Measurements from ENCODE around the gene NCAPD2.
"Not testable (repeated sequence)": the region's sequence is repeated elsewhere in the genome, so short reads cannot be mapped to it uniquely, and the experiment has no call there.

Gene NCAPD2

DNA sequence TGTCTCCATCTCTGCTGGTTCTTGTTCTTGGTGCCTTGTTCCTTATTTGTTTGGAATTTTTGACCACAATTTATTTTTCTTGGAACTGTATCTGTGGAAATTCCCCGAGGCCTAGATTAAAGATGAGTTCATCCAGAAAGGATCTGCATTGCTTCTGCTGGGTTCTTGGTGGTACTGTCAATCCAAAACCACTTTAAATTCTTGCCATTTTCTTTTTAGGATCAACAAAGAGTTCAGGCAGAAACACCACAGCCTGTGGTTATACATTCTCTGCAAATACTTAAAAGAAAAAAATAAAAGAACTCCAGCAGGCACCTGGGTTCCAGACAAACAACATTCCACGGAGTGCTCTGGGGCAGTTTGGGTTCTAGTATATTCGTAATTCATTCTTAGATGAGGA is 17.4 kb upstream of the NCAPD2 start:
- POLR2A ChIA-PET: no interaction called here
- CTCF ChIA-PET: no interaction called here
- no peak for DNase-seq (ENCODE audit: extremely low spot score)
- TF ChIP-seq, protein P1, sequence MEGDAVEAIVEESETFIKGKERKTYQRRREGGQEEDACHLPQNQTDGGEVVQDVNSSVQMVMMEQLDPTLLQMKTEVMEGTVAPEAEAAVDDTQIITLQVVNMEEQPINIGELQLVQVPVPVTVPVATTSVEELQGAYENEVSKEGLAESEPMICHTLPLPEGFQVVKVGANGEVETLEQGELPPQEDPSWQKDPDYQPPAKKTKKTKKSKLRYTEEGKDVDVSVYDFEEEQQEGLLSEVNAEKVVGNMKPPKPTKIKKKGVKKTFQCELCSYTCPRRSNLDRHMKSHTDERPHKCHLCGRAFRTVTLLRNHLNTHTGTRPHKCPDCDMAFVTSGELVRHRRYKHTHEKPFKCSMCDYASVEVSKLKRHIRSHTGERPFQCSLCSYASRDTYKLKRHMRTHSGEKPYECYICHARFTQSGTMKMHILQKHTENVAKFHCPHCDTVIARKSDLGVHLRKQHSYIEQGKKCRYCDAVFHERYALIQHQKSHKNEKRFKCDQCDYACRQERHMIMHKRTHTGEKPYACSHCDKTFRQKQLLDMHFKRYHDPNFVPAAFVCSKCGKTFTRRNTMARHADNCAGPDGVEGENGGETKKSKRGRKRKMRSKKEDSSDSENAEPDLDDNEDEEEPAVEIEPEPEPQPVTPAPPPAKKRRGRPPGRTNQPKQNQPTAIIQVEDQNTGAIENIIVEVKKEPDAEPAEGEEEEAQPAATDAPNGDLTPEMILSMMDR (IDR thresholded peaks at IDR 0.05; ENCODE audit: control extremely low read depth, extremely low read depth, low read depth, missing control alignments): no peak

DNA sequence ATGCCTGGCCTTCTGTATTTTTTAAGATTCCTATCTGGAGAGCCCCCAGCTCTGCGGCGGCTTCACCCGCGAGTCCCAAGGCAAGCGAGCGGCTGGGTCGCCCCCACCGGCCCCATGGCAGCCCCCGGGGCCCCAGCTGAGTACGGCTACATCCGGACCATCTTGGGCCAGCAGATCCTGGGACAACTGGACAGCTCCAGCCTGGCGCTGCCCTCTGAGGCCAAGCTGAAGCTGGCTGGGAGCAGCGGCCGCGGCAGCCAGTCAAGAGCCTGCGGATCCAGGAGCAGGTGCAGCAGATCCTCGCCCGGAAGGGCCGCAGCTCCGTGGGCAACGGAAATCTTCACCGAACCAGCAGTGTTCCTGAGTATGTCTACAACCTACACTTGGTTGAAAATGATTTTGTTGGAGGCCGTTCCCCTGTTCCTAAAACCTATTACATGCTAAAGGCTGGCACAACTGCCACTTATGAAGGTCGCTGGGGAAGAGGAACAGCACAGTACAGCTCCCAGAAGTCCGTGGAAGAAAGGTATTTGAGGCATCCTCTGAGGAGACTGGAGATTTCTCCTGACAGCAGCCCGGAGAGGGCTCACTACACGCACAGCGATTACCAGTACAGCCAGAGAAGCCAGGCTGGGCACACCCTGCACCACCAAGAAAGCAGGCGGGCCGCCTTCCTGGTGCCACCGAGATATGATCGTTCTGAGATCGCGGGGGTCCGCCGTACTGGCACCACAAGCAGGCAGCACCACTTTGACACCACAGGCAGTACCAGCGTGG is 16.1 kb upstream of the NCAPD2 start:
- ChIA-PET CTCF (interaction anchor here (0.9 kb wide), 1 partner anchor 12 kb away, joined by 3 read pairs; no protein-coding TSS in a partner anchor), POLR2A (interaction anchor here (0.6 kb wide), 1 partner anchor 281 kb away, joined by 4 read pairs; no protein-coding TSS in a partner anchor)
- DNase-seq (ENCODE audit: extremely low spot score): not testable (repeated sequence)

DNA sequence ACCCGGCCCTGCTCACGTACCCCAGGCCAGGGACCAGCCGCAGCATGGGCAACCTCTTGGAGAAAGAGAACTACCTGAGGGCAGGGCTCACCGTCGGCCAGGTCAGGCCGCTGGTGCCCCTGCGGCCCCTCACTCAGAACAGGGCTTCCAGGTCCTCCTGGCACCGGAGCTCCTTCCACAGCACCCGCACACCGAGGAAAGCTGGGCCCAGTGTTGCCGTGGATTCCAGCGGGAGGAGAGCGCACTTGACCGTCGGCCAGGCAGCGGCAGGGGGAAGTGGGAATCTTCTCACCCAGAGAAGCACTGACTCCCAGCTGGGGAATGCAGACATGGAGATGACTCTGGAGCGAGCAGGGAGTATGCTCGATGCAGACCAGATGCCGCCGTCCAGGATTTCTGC is 15.5 kb upstream of the NCAPD2 start:
- CTCF ChIA-PET: no interaction called here
- POLR2A ChIA-PET: interaction anchor here (0.5 kb wide), 1 partner anchor 56 kb away, joined by 3 read pairs; no protein-coding TSS in a partner anchor
- TF ChIP-seq, protein P1 (IDR thresholded peaks at IDR 0.05; ENCODE audit: control extremely low read depth, extremely low read depth, low read depth, missing control alignments): no peak
- DNase-seq (ENCODE audit: extremely low spot score): no peak

DNA sequence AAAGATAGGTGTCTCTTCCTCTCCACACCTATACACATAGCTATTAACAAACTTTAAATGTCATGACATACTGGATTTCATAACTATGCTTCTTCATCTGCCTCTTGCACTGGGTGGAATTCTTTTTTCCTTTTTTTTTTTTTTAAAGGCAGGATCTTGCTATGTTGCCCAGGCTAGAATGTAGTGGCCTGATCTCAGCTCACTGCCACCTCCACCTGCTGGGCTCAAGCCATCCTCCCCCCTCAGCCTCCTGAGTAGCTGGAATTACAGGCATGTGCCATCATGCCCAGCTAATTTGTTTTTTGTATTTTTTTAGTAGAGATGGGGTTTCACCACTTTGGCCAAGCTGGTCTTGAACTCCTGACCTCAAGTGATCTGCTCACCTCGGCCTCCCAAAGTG is 5.7 kb upstream of the NCAPD2 start:
- TF ChIP-seq, protein P1 (IDR thresholded peaks at IDR 0.05; ENCODE audit: control extremely low read depth, extremely low read depth, low read depth, missing control alignments): no peak
- CTCF ChIA-PET: interaction anchor here (1.3 to 3.2 kb wide), 4 partner anchors 9 to 65 kb away, joined by 3 to 13 read pairs (median 8); no protein-coding TSS in a partner anchor
- POLR2A ChIA-PET: interaction anchor here (0.9 to 2.8 kb wide), 2 partner anchors 18 to 46 kb away, joined by 6 to 16 read pairs; partner anchors contain the start of gene VAMP1
- no peak for DNase-seq (ENCODE audit: extremely low spot score)

DNA sequence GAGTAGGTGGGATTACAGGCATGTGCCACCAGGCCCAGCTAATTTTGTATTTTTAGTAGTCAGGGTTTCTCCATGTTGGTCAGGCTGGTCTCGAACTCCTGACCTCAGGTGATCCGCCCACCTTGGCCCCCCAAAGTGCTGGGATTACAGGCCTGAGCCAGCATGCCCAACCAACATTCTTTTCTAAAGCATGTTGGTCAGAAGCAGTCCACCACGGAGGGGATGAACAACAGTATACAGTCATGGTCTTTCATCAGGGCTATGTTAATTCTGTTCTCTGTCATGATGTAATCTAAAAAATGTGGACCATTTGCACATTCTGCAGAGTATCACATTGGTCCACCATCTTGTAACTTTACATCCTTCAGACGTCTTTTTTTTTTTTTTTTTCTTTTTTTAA is 4.5 kb upstream of the NCAPD2 start:
- no peak for DNase-seq (ENCODE audit: extremely low spot score)
- TF ChIP-seq, protein P1 (IDR thresholded peaks at IDR 0.05; ENCODE audit: control extremely low read depth, extremely low read depth, low read depth, missing control alignments): no peak
- ChIA-PET CTCF (interaction anchor here (3.2 kb wide), 1 partner anchor 49 kb away, joined by 13 read pairs; no protein-coding TSS in a partner anchor), POLR2A (interaction anchor here (0.6 to 2.8 kb wide), 2 partner anchors 18 to 19 kb away, joined by 3 to 16 read pairs; partner anchors contain the start of gene VAMP1)

DNA sequence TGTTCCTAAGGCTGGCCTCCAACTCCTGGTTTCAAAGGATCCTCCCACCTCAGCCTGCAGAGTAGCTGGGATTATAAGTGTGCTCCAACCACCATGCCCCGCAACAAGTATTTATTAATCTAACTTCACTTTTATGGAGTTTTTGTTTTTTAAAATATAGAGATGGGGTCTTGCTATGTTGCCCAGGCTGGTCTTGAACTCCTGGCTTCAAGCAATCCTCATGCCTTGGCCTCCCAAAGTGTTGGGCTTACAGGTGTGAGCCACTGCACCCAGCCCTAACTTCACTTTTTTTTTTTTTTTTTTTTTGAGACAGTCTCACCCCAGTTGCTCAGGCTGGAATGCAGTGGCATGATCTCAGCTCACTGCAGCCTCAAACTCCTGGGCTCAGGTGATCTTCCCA is 3.2 kb upstream of the NCAPD2 start:
- ChIA-PET CTCF (interaction anchor here (1.1 to 1.5 kb wide), 2 partner anchors 11 to 48 kb away, joined by 3 read pairs; no protein-coding TSS in a partner anchor), POLR2A (interaction anchor here (0.5 to 0.8 kb wide), 5 partner anchors 11 to 234 kb away, joined by 3 to 11 read pairs (median 4); partner anchors contain the start of gene VAMP1)
- not testable (repeated sequence) for DNase-seq (ENCODE audit: extremely low spot score)

DNA sequence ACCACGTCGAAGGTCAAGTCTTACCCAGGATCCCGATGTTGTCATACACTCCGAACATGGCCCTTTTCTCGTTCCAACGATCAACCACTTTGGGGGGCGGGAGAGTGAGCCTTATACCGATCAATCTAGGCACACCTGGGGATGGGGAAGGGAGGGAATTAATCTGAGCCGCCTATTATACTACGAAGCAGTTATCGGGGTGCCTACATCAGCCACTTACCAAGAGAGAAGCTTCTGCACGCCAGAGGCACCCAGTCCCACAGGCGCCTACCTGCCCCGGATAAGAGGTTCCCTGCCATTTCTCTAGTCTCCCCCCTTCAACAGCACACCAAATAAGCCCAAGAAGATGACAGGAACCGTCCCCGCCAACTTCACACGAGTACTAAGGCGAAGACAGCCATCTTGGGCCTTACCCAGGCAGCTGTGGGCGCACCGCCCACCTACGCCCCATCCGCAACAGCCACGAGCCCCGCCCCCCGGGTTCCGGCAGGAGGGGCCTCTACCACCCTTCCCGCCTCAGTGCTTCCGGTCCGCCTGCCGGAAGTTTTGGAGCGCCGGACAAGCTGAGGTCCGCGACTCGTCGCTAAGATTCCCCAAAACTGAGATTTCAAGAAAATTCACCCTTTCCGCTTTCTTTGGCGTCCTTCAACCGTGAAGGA is 935 bp upstream of the NCAPD2 start, which contains the start of gene MRPL51:
Gene MRPL51, minus strand, starts transcription at position 425 of the 659 bp plus-strand sequence. Its CDS starts 126 bp downstream, at position 299.
- ChIA-PET POLR2A (interaction anchor here (0.8 to 2.5 kb wide), 4 partner anchors 23 to 197 kb away, joined by 3 to 31 read pairs (median 10); partner anchors contain the start of genes GAPDH, VAMP1 and ZNF384), CTCF (interaction anchor here (0.8 to 1.9 kb wide), 7 partner anchors 23 to 297 kb away, joined by 3 to 10 read pairs (median 4); partner anchors contain the start of gene VAMP1)
- TF ChIP-seq, protein P1 (IDR thresholded peaks at IDR 0.05; ENCODE audit: control extremely low read depth, extremely low read depth, low read depth, missing control alignments): no peak
- DNase-seq (ENCODE audit: extremely low spot score): peak; percentile 94

Data from GM10248 (cell line).